Ramos (cell line): Measurements from ENCODE around the gene TANGO2.

ENCODE experiments used
- in situ Hi-C: fragments of 300-500 bp; cut with MboI; formaldehyde crosslinking; loops from one replicate; pipeline ENCODE4 v1.14.3; 2022; ENCODE audit warnings: low sequenced_read_pairs; ENCODE audit not compliant: unreplicated experiment

TANGO2 gene

GRCh38 chr22:19982991-19983578, 37.8 kb upstream of the TANGO2 start:
- in situ Hi-C loops: no loop called here

- in situ Hi-C loops: no loop called here
Measured at GRCh38 chr22:19983741-19984140, 37.2 kb upstream of the TANGO2 start.

- in situ Hi-C loops: no loop called here
Measured at GRCh38 chr22:19984201-19984753, 36.6 kb upstream of the TANGO2 start.

DNA sequence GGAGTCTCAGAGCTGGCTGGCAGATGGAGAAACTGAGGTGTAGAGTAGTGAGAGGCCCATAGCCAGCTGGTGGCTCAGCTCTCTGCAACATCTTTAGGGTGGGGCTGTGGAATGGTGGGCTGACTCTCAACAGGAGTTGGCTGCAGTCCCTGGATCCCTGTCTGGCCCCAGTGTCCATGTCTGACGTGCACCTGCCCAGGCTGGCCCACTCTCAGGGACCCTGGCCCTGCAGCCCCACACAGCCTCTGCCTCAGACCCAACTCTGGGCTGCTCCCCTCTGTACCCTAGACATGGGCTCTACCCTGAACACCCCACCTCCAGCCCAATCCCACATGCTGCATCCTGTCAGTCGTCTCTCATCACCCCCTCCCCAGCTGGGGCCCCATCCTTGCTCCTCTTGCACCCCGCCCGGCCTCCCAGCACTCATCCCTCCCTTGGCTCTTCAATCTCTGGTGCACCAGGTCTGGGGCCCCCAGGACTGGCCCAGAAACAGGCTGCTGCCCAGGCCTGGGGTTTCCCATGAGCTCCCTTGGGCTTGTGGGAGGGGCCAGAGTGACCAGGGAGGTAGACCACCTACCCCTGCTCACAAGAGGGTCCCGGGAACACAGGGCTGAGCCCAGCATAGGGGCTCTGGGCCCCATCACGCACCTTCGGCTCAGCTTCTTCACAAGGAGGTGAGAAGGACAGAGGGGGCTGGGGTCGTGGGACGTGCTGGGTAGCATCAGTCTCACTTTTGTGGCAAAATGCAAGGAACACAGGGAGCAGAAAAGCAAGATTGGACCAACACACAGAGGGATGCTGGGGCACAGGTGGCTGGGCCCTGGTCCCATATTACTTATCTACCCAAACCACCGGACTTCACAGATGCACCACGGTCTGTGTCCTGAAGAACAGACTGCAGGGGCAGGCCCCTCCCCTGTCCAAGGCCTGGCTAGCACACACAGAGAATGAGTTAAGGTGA, 35.8 kb upstream of the TANGO2 start:
- in situ Hi-C loops: no loop called here

DNA sequence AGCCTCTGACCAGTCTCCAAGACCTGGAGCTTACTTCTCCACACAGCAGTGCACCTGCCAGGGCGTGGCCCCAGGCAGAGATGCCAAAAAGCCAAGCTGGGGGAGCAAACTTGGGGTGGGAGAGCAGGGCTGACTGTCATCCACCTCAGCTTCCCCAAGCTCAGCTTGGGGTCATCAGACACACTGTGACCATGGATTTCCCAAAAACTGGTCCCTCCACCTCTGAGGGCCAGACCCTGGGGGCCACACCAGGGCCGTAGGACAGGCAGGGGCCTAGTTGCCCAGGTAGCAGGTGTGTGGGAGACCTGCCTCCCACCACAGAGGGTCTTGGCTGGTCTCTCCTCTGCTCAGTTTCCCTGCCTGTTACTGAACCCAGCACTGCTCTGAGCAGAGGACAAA, 34.9 kb upstream of the TANGO2 start:
- in situ Hi-C loops: no loop called here

- in situ Hi-C loops: no loop called here
Measured at GRCh38 chr22:19986410-19987341, 34.2 kb upstream of the TANGO2 start.

- in situ Hi-C loops: no loop called here
Measured at GRCh38 chr22:19987394-19988306, 33.3 kb upstream of the TANGO2 start.

GRCh38 chr22:19988331-19988808, 32.5 kb upstream of the TANGO2 start:
- in situ Hi-C loops: no loop called here

GRCh38 chr22:19988965-19989724, 31.8 kb upstream of the TANGO2 start:
- in situ Hi-C loops: no loop called here

DNA sequence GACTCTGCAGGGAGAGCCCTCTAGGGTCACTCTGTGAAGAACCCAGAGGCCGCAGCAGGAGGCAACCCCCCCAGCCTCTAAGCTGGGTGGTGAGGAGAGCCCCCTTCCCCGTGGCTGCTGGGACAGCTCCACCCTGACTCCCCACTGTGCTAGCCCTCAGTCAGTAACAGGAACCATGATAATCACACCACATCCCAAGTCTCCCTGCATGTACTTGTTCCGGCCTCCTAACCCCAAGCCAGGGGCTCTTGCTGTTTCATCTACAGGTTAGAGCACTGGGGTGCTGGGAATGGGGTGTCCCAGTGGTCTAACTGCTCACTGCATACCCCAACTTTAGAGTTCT, 31.2 kb upstream of the TANGO2 start:
- in situ Hi-C loops: no loop called here

DNA sequence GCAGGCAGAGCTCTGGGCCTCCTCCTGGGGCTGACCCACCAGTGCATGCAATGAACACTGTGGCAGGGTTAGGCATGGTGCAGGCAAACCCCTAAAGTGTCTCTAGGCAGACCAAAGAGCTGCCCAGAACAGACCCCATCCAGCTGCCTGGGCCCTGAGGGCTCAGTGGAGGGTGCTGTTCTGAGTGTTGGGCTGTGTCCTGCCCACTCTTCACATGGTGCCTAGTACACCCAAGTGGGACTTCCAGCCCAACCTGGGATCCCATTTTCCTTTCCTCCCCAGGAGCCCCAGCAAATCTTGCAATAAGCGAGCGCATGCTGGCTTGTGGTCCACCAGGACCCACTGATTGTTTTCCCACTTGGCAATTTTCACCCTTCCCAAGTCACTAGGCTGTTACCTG, 30.7 kb upstream of the TANGO2 start:
- in situ Hi-C loops: no loop called here

- in situ Hi-C loops: no loop called here
Measured at GRCh38 chr22:19990609-19991394, 30.1 kb upstream of the TANGO2 start.

DNA sequence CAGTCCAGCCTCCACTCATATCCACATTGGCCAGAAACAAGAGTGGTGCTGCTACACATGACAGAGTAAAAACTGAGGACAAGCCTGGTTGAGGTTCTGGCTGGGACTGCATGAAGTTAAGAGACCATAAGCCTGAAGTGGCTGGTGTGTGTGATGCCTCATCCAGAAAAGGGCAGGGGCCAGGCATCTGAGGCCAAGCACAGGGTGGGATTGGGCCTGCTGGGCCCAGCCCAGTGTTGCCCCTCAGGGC, 29.6 kb upstream of the TANGO2 start:
- in situ Hi-C loops: no loop called here

GRCh38 chr22:19991645-19992451, 29.1 kb upstream of the TANGO2 start:
- in situ Hi-C loops: no loop called here

DNA sequence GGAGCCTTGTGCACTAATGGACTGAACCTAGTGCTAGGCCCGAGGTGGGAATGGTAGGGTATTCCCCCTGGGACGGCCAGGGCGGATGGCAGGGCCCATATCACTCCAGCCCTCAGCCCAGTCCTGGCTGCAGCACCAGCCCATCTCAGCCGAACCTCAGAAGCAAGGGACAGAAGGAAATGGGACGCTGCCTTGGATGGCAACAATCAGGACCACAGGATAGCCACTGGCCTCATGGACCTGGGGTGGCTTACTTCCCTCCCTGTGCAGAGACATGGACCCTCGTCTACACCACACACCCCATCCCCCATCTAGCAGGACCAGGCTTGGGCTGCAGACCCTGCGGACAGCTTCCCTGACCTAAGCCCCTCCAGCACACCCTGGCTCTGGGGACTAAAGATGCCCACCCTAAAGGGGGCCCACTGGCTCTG, 28.4 kb upstream of the TANGO2 start:
- in situ Hi-C loops: no loop called here

GRCh38 chr22:19992921-19993355, 28.0 kb upstream of the TANGO2 start:
- in situ Hi-C loops: no loop called here

DNA sequence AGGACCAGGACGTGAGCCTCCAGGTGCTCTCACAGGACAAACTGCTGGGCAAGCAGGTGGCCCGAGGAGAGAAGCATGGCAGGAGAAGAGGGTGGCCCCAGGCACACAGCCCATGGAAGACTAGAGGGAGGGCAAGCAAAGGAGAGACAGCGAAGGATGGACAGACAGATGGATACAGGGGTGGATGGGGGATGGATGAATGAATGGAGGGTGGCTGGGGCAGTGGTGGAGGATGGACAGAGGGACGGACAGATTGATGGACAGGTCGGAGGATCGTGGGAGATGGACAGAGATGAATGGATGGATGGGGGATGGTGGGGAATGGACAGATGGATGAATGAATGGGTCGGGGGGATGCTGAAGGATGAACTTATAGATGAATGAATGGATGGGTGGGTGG, 27.0 kb upstream of the TANGO2 start:
- in situ Hi-C loops: no loop called here
